HG02973 (cell line): ENCODE data around the gene SART1.
"Not testable (repeated sequence)": the region's sequence is repeated elsewhere in the genome, so short reads cannot be mapped to it uniquely, and the experiment has no call there.

Experiments used
- ATAC-seq: cut with Tn5 transposase; IDR thresholded peaks from one replicate; pipeline ENCODE4 v1.9.1; 2021; ENCODE audit warnings: moderate library complexity; ENCODE audit not compliant: unreplicated experiment

Gene SART1

DNA sequence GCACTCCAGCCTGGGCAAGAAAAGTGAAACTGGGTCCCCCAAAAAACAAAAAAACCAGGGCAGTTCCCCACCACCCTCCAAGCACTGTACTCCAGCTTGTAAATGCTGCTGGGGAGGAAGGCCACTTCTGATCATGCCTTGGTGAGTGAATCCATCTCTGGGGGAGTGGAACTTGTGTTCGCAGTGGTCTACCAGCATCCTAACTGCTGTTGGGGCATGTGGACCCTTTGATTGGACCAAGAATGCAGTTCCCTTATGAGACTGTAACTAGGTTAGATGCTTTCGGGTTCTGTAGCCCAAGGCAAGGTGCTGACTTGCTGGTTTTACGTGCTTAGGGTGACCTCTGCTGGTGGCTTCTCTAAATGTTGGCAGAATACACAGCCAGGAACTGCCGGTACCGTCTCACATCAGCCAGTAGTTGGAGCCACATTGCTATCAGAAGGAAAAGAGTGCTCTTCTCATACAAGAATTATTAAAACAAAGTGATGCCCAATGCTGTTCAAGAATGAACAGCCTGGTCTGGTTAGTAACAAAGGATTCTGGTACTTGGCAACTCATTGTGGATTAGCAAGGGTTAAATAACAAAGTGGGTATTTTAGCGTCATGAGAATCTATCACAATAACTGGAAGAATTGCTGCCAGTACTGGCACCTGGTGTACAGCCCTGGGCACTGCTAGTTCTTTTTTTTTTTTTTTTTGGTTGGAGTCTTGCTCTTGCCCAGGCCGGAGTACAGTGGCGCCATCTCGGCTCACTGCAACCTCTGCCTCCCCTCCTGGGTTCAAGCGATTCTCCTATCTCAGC is 27.5 kb downstream of the SART1 start:
- ATAC-seq, result peak; percentile 95

DNA sequence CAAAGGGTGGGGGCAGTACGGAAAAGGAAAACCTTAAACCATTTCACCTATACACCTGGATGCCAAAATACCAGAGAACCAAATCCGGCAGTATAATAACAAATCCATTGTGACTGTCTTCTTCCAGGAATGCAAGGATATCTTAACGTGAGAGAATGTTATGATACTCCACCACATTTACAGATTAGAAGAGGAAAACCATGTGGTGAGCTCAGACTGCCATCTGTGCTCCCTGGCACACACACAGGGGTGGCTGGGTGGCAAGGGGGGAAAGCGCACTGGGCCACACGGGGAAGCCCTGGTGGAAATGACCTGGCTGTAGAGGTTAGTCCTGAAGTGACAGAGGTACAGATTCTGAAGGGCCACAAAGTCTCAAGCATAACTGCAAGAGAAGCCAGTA is 30.5 kb downstream of the SART1 start:
- ATAC-seq, result no peak

DNA sequence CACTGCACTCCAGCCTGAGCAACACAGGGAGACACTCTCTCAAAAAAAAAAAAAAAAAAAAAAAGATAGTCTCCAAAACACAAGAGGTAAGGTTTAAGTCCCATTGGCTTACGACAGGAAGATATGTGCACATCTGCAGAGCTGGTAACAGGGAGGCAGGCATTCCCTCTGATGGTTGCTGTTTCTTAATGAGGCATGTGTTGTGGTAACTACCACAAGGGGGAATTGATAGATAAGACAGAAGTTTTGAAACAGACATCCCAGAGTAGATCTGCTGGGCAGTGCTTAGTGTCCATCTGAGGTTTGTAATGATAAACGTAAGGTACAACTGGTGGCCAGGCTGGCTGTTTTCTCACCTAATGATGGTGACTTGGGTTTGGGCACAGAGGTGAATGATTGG is 35.8 kb downstream of the SART1 start:
- no peak for ATAC-seq

GRCh38 chr11:66001942-66002647 is 40.6 kb downstream of the SART1 start, which contains the start of the genes BANF1 and EIF1AD:
Gene BANF1 (plus strand): TSS chr11:66002503. CDS start chr11:66003251, 748 bp downstream.
Gene EIF1AD (minus strand): TSS chr11:66002157. CDS start chr11:66000389, 1,768 bp downstream.
- ATAC-seq, result peak; percentile 65

DNA sequence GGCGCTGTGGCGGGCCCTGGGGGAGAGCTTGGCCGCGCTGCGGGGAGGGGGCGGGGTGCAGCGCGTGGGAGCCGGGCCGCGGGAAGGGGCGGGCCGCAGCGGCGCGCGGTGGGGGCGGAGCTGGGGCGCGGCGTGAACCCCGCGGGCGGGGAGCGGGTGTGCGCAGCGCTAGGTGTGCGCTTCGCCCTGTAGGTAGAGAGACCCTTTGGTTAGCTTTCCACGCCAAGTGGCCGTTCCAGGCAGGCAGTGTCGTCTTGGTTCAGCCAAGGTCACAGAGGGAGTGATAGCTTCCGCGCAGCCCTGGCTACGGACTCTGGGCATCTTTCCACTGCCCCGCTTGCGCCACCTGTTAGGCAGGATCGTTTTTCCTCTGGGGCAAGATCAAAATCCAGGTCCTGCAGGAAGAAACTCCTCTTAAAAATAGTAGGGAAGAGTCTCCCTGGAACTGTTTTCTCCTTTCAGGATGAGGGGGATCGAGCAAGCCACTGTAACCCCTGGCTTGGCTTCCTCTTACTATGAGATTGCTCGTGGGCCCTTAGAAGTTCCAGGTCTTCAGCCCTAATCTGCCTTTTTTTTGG is 41.2 kb downstream of the SART1 start:
- ATAC-seq, result peak; percentile 34

GRCh38 chr11:66003291-66003690 is 41.8 kb downstream of the SART1 start:
- ATAC-seq, result no peak

GRCh38 chr11:66004186-66004585 is 42.7 kb downstream of the SART1 start:
- ATAC-seq, result no peak

DNA sequence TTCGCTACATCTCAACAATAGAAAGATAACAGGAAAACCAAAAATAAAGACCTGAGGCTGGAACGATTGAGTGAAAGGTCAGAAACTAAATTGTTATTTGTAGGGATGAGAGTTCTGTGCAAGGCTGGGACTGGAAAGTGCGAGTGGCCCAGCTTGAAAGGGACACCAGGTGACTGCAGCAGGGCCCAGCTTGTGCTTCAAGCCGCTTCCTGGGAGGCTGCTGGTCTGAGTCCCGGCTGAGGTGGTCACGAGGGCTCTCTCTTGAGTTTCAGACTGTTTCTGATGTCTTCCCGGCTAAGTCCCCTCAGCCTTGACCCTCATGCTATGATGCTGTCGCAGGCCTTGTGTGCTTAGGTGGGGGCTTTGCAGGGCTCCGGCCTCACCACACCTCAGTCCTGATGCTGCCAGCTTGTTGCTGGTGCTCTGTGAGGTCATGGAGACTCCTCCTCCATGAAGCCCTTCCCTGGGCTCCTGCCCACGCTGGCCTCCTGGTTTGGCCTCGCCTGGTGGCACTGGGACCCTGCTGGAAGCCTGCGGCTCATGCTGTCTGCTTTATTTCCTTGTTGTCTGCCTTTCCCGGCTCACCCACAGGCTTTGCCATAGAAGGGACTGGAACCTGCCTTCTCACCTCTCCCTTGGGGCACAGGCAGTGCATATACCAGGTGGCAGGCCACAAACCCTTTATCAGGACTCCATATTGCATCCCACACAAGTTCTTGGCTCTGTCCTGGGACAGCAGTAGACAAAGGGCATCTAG is 44.8 kb downstream of the SART1 start:
- ATAC-seq, result no peak

- ATAC-seq, result no peak
Observed at GRCh38 chr11:66006891-66007176, 45.3 kb downstream of the SART1 start.

DNA sequence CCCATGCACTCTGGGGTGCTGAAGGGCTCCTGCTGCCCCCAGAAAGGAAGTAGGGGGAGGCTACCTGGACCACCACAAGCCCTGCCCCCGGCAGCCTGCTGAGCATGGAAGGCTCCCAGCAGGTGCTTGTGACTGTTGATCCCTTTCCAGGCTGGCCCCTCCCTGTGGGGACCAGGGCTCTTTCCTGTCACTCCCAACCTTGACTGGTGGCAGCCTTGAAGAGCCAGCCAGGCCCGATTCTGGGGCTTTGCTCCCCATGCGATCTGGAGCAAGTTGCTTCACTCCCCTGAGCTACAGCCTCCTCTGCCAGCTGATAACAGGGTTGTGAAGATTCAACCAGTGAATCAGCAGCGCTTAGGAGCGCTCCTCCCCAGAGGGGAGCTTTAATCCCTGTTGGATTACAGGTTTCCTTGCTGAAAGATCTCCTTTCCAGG is 45.7 kb downstream of the SART1 start:
- no peak for ATAC-seq

DNA sequence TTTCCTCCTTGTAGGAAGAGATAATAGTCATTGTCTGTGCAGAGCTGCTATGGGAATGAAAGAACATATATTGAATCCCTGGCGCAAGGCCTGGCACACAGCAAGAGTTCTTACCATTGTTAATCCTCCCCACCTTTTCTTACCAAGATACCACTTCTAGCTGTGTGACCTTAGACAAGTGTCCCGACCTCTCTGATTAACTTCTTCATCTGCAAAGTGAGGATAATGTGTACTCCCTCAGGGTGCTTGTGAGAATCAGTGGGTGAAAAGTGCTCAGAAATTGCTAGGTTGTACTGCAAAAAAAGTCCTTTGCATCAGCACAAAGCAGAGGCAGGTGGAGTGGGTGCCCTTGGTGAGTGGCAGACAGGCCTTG is 46.5 kb downstream of the SART1 start:
- ATAC-seq, result no peak

- no peak for ATAC-seq
Observed at GRCh38 chr11:66008468-66009101, 47.1 kb downstream of the SART1 start.

- ATAC-seq, result not testable (repeated sequence)
Observed at GRCh38 chr11:66010036-66010435, 48.5 kb downstream of the SART1 start.

GRCh38 chr11:66011239-66011784 is 49.8 kb downstream of the SART1 start:
- no peak for ATAC-seq

GRCh38 chr11:66011785-66012303 is 50.3 kb downstream of the SART1 start, which contains the start of gene CST6:
Gene CST6 (plus strand): TSS chr11:66012008. CDS start chr11:66012045, 37 bp downstream.
- ATAC-seq, result no peak

GRCh38 chr11:66012371-66012945 is 50.9 kb downstream of the SART1 start:
- no peak for ATAC-seq

- no peak for ATAC-seq
Observed at GRCh38 chr11:66012946-66013761, 51.6 kb downstream of the SART1 start.

DNA sequence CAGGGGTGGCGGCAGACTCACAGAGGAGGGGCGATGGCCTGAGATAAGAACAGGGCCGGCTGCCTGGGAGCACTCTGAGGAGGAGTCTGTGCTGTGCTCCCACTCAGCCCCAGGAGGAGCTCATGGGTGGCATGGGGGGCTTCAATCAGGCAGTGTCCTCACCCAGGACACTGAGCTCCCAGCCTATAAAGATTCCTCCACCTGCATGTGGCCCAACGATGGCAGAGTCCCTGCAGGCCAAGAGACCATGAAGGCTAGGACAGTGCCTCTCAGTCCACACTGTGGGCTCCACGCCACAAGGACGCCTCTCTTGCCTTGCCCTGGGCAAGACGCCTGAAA is 52.2 kb downstream of the SART1 start:
- ATAC-seq, result no peak

DNA sequence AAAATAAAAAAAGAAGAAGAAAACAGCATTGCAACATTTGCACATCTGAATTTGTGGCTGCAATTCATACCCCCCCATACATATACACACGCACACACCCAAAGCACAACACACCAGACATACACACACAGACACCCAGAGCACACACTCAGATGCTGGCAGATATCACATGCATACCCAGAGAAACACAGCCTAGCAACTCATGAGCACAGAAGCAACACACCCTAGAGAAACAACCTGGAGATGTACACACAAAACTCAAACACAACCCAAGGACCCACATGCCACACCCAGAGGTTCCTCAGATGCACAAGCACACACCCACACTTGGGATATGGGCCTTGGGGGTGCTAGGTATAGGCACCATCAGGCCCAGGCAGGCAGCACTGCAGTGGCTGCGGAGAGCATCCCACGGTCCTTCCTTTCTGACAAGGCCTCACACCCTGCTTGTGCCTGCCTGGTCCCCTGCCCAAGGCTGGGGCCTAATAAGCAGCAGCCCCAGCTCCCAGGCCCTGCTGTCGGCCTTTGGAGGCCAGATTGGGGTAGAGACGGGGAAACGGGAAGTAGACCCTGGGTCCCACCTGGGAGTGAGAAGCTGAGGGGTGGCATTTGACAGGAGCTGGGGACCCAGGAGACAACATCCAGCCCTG is 53.4 kb downstream of the SART1 start:
- no peak for ATAC-seq
